Stimulated activated CD4-positive, alpha-beta T cell treated with anti-CD3 and anti-CD28 coated beads, TNF-alpha, amount 100 ng/mL, for 1 hour (primary cell): ENCODE data around the gene ULK4.
"Not testable (repeated sequence)": the region's sequence is repeated elsewhere in the genome, so short reads cannot be mapped to it uniquely, and the experiment has no call there.

ENCODE experiments used
- DNase-seq, 3 donors: peaks; one replicate each; pipeline ENCODE4 v3.0.0-alpha.2; 2020; ENCODE audit warnings: low read depth in 3 of 3, low spot score in 1 of 3

ULK4 gene

DNA sequence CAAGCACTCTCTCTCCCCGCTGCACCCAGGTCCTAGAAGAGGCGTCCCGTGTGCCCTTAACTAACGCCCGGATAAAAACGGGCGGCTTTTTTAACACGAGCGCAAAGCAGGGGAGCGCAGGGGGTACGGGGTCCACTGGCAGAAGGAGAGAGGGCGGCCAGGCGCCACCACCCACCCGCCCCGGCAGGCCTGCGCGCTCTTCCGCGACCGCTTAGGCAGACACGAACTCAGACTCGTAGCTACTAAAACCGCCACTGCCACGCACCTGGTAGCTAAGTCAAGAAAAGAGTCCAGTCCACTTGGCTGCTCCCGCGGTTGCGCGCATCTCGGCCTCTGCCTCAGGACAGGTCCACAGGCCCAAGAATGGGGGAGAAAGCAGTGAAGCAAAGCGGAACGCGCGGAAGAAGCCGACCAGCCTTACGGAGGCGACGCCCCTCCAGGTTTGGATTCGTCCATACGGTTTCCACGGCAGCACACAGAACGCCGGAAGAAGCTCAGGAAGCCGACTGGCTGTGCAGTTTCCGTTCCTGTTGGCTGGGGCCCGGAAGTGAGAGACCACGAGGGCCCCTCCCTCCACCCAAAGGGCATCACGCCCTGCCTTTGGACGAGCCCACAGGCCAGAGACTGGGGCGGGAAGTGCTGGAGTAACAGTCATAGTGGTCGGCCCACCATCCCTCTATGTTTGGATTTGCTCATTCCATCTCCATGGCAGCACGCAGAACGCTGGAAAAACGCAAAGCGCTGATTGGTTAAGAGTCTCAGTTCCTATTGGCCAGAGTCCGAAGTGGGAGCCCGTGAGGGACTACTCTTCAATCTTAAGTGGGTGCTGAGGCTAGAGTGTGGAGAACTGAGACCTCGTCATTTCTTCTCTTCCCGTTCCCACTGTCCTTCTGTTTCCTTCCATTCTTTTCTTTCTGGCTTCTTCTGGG lies at the start of gene ULK4:
ULK4 (minus strand) TSS at position 353 of the 929 bp plus-strand sequence. CDS start 7,344 bp downstream, outside the sequence.
- DNase-seq, result peak; percentile 77 to 85 (median 84)

- no peak for DNase-seq
Measured at GRCh38 chr3:42010530-42010929, 48.6 kb upstream of the ULK4 start.

DNA sequence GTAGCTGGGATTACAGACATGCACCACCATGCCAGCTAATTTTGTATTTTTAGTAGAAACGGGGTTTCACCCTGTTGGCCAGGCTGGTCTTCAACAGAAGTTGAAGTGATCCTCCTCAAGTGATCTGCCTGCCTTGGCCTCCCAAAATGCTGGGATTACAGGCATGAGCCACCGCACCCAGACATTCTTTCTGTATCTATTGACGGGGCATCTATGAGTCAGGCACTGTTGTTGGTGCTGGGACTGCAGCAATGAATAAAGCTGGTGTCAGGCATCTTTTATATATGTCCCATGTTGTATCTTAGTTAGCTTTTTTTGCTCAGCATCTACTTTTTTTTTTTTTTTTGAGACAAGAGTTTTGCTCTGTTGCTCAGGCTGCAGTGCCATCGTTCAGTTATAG lies 47.6 kb upstream of the ULK4 start:
- DNase-seq, result no peak

GRCh38 chr3:42007785-42008184 lies 45.9 kb upstream of the ULK4 start:
- DNase-seq, result no peak

GRCh38 chr3:42005401-42005800 lies 43.5 kb upstream of the ULK4 start:
- DNase-seq, result no peak

DNA sequence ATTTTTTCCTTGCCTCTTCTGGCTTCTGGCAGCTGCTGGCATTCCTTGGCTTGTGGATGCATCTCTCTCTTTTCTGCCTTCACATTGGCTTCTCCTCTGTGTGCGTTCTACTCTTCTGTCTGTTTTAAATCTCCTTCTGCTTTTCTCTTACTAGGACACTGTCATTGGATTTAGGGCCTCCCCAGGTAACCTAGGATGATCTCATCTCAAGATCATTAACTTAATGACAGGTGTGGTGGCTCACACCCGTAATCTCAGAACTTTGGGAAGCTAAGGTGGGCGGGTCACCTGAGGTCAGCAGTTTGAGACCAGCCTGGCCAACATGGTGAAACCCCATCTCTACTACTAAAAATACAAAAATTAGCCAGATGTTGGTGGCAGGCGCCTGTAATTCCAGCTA lies 40.9 kb upstream of the ULK4 start:
- no peak for DNase-seq

DNA sequence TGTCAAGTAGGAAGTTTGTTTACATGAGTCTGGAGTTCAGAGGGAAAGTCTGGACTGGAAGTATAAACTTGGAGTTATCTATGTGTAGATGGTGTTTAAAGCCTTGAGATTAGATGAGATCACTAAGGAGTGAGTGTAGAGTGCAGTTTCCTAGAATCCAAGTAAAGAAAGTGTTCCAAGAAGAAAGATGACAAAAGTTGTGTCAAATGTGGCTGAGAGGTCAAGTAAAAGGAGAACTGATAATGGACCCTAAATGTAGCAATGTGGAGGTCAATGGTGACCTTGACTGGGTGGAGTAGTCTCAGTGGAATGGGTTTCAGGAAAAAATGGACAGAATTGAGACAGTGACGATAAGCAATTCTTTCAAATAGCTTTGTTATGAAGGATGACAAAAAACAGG lies 39.9 kb upstream of the ULK4 start:
- no peak for DNase-seq

DNA sequence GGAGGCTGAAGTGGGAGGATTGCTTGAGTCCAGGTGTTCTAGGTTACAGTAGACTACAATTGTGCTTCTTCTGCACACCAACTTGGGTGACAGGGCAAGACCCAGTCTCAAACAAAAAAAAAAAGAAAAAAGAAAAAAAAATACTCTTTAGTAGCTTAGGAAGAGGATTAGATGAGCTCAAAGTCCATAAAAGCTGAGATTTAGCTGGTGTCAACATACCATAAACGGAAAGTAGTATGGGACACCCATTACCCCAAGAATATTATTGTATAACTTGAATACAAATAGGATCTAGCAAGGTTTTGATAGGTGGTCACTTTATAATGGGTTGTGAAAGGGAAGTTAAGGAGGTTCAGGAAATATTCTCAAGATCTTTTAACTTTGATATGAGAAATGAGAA lies 38.0 kb upstream of the ULK4 start:
- no peak for DNase-seq

DNA sequence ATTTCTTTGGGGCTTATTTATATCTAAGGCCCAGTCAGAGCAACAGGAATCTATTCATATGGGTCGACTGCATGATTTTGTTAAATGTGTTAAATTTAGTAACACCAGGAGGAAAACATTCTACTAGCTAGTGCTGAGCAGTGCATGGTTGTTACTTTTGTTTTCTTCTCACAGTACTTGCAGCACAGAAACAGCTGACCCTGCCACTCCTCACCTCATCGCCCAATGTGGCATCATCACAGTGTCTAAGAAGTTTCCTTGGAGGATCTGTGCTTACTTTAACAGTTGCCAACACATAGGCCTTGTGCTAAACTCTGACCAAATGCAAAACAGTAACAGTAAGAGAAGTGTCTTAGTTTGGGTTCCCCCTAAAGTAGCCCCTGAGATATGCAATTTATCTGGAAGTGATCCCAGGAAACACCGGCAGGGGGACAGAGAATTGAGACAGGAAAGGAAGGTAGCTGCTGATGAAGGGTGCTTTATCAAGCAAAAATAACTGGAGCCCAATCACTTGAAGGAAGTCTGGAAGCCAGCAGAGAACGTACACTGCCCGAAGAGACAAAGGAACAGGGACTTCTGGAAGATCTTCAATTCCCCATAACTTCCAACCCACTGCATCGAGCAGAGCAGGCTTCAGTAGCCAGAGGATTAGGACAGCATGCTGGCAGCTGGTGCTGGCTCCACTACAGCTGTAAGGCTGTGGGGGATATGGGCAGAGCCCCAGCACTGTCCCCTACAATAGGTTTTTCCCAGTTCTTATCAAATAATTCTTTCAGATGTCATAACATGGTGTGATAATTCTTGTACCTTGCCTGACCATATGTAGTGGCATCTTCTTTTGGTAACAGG lies 36.0 kb upstream of the ULK4 start:
- DNase-seq, result no peak

DNA sequence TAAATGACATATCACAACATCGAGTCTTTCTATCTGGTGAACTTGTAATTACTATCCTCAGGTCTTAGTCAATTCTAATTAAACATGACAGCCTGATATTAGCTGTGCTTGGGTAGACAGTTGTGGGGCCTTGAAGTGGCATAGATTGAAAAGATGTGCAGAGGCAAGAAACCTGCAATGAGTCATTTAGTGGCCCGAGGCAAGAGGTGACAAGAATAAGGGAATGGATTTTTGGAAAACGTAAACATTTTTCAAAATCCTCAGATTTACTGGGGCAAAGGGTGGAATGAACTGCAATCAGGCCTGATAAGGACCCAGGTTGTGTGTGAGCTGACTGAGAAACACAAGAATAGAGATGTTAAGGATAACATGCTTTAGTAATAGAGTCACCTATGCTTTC lies 29.5 kb upstream of the ULK4 start:
- DNase-seq, result no peak

GRCh38 chr3:41989518-41989917 lies 27.6 kb upstream of the ULK4 start:
- DNase-seq, result no peak

GRCh38 chr3:41987627-41988026 lies 25.7 kb upstream of the ULK4 start:
- no peak for DNase-seq

DNA sequence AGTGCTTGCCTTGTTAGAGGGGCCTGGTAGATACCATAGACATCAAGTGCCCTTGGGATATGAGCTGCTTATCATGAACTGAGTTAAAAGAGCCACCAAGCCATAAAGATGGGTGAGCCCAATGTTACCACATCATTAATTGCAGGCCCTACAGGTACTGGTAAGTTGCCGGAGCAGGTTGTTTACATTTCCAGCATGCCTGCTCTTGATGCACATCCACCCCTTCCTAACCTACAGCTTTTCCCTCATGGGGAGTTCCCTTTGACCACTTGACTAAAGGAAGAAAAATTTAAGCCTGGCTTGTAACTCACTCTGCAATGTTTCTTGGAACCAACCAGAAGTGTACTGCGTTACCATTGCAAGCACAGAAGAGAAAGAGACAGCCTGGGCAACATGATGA lies 24.7 kb upstream of the ULK4 start:
- DNase-seq, result no peak

- no peak for DNase-seq
Measured at GRCh38 chr3:41985018-41985417, 23.1 kb upstream of the ULK4 start.

DNA sequence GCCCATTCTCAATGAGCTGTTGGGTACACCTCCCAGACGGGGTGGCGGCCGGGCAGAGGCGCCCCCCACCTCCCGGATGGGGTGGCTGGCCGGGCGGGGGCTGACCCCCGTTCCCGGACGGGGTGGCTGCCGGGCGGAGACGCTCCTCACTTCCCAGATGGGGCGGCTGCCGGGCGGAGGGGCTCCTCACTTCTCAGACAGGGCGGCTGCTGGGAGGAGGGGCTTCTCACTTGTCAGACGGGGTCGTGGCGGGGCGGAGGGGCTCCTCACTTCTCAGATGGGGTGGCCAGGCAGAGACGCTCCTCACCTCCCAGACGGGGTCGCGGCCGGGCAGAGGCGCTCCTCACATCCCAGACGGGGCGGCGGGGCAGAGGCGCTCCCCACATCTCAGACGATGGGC lies 21.2 kb upstream of the ULK4 start:
- not testable (repeated sequence) for DNase-seq

- DNase-seq, result not testable (repeated sequence)
Measured at GRCh38 chr3:41977401-41977800, 15.5 kb upstream of the ULK4 start.

DNA sequence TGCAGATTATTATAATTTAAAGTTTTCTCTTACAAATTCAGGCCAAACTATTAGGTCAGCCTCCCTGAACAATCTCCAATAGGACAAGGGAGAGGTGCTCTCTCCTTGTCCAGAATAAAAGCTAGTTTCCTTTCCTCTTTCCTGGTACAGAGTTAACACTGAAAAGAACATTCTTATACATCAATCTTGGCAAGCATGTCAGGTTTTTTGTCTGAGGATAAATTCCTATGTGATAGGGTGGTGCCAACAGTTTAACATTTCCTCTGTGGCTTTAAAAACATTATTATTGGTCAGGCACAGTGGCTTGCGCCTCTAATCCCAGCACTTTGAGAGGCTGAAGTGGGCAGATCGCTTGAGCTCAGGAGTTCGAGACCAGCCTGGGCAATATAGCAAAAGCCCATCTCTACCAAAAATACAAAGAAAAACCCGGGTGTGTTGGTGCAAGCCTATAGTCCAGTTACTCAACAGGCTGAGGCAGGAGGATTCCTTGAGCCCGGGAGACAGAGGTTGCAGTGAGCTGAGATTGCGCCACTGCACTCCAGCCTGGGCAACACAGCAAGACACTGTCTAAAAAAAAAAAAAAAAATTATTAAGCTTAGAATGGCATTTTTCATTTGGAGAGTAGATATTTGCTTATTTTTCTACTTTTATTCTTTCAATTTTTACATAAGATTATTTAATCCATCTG lies 13.7 kb upstream of the ULK4 start:
- DNase-seq, result no peak

- no peak for DNase-seq
Measured at GRCh38 chr3:41974223-41974622, 12.3 kb upstream of the ULK4 start.

DNA sequence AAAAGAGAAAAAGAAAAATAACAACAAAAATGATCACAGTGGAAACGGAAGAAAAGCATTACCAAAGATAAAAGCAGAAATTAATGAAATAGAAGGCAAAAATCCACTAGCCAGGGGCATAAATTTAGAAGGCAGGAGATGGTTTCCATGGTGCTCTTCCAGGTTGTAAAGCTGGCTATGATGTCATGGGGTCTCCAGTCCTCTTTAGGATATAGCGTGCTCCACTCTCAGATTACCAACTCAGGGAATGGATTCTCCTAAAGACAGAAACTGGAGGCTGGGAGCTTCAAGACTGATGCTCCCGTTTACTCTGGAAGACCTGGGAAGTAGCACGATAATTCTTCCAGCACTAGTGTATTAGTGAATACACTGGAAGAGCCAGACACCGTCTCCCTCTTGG lies 10.9 kb upstream of the ULK4 start:
- no peak for DNase-seq

- DNase-seq, result no peak
Measured at GRCh38 chr3:41966206-41966605, 4.3 kb upstream of the ULK4 start.

GRCh38 chr3:41963823-41964222 lies 1.9 kb upstream of the ULK4 start:
- no peak for DNase-seq
